SJCRH30 (cell line): ENCODE results near the gene PAH. TPM values are rescaled to one million over a fixed set of nuclear protein-coding genes. Genes with fewer than 3 reads are reported as not detected.

Experiments used
- DNase-seq, 2 experiments: peaks; one replicate each; pipeline ENCODE4 v3.0.0-alpha.2; 2015 to 2020
- H3K27ac ChIP-seq: fragments of 250-450 bp; sonication (Bioruptor Pico); 2 replicates; pipeline ENCODE4 v1.5.1; 2020; ENCODE audit warnings: mild to moderate bottlenecking, moderate library complexity
- H3K27me3 ChIP-seq: fragments of 250-450 bp; sonication (Bioruptor Pico); 2 replicates; pipeline ENCODE4 v1.5.1; 2020; ENCODE audit warnings: mild to moderate bottlenecking, moderate library complexity
- H3K36me3 ChIP-seq: fragments of 250-450 bp; sonication (Bioruptor Pico); 2 replicates; pipeline ENCODE4 v1.5.1; 2020; ENCODE audit warnings: mild to moderate bottlenecking, moderate library complexity
- H3K4me1 ChIP-seq: fragments of 250-450 bp; sonication (Bioruptor Pico); 2 replicates; pipeline ENCODE4 v1.5.1; 2020; ENCODE audit warnings: mild to moderate bottlenecking, moderate library complexity
- H3K4me3 ChIP-seq: fragments of 250-450 bp; sonication (Bioruptor Pico); 2 replicates; pipeline ENCODE4 v1.5.1; 2020; ENCODE audit warnings: mild to moderate bottlenecking, moderate library complexity
- H3K9me3 ChIP-seq: fragments of 250-450 bp; sonication (Bioruptor Pico); replicated peaks from 2 replicates; pipeline ENCODE4 v1.5.1; 2020; ENCODE audit warnings: mild to moderate bottlenecking, moderate library complexity
- total RNA-seq: library from RNA; depleted of rRNA; stranded (reverse); fragments of >200 nt; shearing (Covaris generic); gene quantifications from 2 replicates; pipeline ENCODE4 v1.2.3, GENCODE V29; 2014

The PAH gene
- total RNA-seq, 1 experiment from 2014 or later, result not detected

DNA sequence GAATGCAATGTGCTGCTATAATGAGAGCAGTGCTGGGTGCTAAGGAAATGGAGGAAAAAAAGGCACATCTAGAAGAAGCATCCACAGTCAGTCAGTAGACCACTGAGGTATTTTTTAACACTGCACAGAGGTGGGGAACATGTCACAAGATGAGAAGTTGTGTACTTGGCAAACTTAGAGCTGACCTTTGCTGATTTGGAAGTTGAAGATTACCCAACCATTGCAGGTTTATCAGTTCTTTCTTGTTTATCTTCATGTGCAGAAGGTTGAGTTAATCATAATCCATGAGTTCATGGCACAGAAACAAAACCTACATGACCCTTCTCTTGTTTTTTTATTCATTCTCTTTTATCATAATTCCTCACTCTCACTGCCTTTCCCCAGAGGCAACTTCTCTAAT is 3.2 kb upstream of the PAH start:
- Histone ChIP-seq H3K36me3 (no peaks in the 10 kb centered on the region), H3K4me1 (no peaks in the 10 kb centered on the region), H3K27ac (no peak overlapping the region), H3K9me3 (no peaks in the 10 kb centered on the region), H3K27me3 (no peaks in the 10 kb centered on the region), H3K4me3 (no peak overlapping the region)
- no peak for DNase-seq

DNA sequence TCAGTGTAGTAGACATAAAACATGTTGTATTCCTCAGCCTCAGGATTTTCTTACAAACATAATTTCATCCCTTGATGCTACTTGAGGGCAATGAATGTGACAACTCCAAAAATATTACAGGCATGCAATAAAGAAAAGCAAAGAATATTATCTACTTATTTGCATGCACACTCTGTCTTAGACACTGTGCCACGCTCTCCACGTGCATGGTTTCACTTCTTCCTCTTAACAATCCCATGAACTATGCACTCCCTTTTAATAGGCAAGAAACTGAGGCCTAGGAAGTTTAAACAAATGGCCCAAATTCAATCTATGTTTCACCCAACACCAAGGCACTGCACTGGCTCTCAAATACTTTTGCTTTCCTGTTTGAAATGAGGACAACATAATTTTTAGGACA is 1.8 kb upstream of the PAH start:
- DNase-seq, result no peak
- no peaks in the 10 kb centered on the region for H3K36me3 ChIP-seq
- H3K9me3 ChIP-seq, result no peaks in the 10 kb centered on the region
- H3K4me1 ChIP-seq, result no peaks in the 10 kb centered on the region
- no peak overlapping the region for H3K27ac ChIP-seq
- no peak overlapping the region for H3K4me3 ChIP-seq
- no peaks in the 10 kb centered on the region for H3K27me3 ChIP-seq

DNA sequence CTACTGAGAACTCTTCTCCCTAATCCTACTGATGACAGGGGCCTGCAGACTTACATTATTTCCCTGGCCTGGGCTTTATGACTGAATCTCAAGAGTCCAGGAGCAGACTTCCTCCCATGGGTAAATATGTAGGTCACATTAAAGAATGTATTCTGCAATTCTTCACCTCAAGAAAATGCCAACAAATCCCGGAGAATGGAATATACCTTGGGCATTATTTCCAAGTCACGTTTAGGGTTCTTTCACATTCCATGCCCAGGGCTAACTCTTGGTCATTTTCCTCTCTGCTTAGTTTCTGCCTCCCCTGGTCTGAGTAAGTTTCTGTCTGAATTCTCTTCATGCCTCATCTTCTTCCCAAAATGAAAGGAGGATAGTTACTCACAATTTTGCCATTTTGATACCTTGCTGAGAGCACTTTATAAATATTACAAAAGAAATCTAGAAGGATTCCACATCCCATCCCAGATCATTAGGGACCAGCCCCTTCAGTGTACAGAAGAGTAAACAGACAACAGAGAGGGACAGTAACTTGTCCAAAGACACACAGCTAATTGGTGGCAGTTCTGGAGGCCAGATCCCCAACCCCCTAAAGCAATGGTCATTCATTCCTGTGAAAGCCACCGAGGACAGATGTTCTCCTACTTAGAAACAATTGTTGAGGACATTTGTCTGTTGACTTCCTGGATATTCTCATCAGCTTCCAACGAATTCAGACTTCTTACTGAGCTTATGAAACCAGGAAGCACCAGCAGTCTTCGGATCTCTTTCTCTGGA is 605 bp downstream of the PAH start:
- Histone ChIP-seq H3K9me3 (no peaks in the 10 kb centered on the region), H3K4me1 (no peaks in the 10 kb centered on the region), H3K27me3 (no peaks in the 10 kb centered on the region), H3K4me3 (no peak overlapping the region), H3K36me3 (no peaks in the 10 kb centered on the region), H3K27ac (no peak overlapping the region)
- no peak for DNase-seq

DNA sequence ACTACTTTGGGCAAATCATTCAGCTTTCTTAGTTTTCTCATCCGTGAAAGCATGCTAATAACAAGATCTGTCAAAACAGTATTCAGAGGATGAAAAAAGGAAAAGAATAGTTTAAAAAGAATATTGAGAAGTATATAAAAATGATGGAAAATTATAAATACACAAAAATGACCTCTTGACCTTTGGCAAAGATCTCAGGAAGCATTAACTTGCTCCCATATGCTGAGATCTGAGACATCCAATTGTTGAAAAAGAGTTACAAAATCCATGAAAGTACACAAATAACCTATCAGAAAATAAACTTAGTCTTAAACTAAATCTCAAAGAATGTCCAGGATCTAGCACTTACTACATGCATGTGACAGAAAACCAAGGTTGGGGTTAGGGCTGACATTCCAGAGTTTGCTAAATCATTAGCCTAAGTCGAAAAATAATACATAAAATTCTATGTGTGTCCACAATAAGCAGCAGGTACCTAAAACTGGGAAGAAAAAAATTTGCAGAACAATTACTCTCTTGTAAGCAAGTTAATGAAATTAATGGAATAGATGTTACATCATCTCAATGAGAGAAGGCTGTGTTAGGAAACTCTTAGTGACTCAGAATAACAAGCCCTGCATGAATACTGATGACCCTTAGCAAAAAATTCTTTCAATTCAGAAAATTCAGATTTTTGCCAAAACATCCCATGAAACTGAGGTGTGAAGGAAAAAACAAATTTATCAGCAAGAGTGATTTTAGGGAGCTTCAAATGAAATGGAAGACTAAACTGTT is 3.4 kb downstream of the PAH start:
- Histone ChIP-seq H3K27me3 (no peaks in the 10 kb centered on the region), H3K9me3 (no peaks in the 10 kb centered on the region), H3K36me3 (no peaks in the 10 kb centered on the region), H3K4me1 (no peaks in the 10 kb centered on the region), H3K27ac (no peak overlapping the region), H3K4me3 (no peak overlapping the region)
- no peak for DNase-seq

DNA sequence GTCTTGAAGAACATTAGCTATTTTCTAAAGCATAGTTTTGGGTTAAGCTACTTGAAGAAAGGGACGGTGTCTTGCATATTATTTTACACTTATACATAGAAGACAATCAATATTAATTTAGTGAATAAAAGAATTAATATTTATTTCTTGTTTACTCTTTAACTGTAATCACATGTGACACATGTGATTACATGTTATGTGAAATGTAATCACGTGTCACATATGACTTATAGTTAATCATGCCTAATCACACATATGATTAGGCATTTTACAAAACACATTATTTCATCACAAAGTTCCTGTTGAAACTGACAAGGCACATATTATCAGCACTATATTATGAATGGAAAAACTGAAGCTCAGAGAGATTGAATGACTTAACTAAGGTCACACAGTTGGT is 4.8 kb downstream of the PAH start:
- Histone ChIP-seq H3K9me3 (no peaks in the 10 kb centered on the region), H3K36me3 (no peaks in the 10 kb centered on the region), H3K27ac (no peak overlapping the region), H3K4me3 (no peak overlapping the region), H3K4me1 (no peaks in the 10 kb centered on the region), H3K27me3 (no peaks in the 10 kb centered on the region)
- no peak for DNase-seq

DNA sequence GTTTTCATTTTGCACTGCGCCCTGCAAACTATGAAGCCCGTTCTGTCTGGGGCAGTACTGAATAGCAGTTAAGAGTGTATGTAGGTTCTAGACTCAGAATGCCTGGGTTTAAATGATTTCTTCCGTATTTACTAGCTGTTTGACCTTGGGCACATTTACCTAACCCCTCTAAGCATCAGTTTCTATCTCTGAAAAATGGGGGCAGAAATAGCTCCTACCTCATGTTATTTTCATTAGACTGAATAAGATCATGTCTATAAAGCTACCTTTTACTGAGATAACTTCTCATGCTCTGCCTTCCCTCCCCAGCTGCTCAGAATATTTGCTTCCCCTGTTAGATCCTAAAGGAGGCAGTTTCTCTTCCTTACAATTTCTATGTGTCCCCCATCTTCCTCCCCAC is 5.7 kb downstream of the PAH start:
- H3K9me3 ChIP-seq, result no peaks in the 10 kb centered on the region
- no peaks in the 10 kb centered on the region for H3K27me3 ChIP-seq
- no peak for DNase-seq
- H3K4me3 ChIP-seq, result no peak overlapping the region
- no peaks in the 10 kb centered on the region for H3K4me1 ChIP-seq
- no peak overlapping the region for H3K27ac ChIP-seq
- H3K36me3 ChIP-seq, result no peaks in the 10 kb centered on the region

DNA sequence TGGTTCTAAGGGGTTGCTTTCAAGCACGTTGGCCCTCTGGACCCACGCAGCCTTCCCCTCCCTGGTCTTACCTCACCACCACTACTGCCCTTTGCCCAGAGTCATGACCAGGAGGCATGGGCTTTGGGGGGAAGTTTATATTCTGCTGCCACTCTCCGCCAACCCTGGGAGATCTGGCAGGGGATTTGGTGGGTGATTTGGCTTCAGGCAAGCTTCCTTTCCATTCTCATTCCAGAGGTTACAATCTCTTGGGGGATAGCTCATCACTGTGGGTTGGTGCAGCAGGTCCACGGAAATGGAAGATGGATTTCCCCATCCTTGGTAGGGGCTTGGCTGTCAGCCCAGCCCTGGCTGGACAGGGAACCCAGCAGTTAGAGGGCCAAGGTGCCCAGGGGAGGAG is 6.3 kb downstream of the PAH start:
- DNase-seq, result no peak
- no peak overlapping the region for H3K4me3 ChIP-seq
- H3K4me1 ChIP-seq, result no peaks in the 10 kb centered on the region
- H3K27me3 ChIP-seq, result no peaks in the 10 kb centered on the region
- no peaks in the 10 kb centered on the region for H3K36me3 ChIP-seq
- no peaks in the 10 kb centered on the region for H3K9me3 ChIP-seq
- no peak overlapping the region for H3K27ac ChIP-seq

DNA sequence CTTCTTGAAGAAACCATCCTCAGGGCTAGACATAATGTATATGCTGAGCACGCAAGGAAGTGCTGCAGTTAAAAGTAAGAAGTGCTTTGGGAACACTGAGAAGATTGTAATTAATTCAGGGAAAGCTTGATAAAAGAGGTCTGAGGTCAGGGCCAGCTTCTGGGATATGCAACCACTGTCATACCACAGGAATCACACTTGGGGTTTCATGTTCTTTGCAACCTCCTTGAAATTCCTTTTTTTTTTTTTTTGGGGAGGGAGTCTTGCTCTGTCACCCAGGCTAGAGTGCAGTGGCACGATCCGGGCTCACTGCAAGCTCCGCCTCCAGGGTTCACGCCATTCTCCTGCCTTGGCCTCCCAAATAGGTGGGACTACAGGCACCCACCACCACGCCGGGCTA is 6.9 kb downstream of the PAH start:
- Histone ChIP-seq H3K36me3 (no peaks in the 10 kb centered on the region), H3K9me3 (no peaks in the 10 kb centered on the region), H3K27ac (no peak overlapping the region), H3K4me1 (no peaks in the 10 kb centered on the region), H3K27me3 (no peaks in the 10 kb centered on the region), H3K4me3 (no peak overlapping the region)
- DNase-seq, result no peak

DNA sequence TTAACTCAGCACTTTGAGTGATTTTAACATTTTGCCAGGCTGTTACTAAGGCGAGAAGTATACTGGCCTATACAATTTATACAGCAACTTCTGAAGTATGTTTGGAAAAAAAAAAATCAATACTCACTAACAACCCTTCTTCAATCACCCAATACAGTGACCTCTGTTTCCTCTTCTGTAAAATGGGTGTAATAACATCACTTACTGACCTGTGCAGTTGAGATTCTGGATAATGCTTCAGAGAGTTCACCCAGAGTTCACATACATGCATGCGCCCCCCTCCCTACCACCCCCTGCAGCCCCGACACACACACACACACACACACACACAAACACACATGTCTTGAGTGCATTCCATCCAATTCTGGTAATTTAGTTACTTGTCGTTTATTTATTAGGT is 9.1 kb downstream of the PAH start:
- H3K36me3 ChIP-seq, result no peaks in the 10 kb centered on the region
- no peaks in the 10 kb centered on the region for H3K4me1 ChIP-seq
- no peaks in the 10 kb centered on the region for H3K9me3 ChIP-seq
- no peak overlapping the region for H3K4me3 ChIP-seq
- no peak for DNase-seq
- H3K27ac ChIP-seq, result no peak overlapping the region
- no peaks in the 10 kb centered on the region for H3K27me3 ChIP-seq

DNA sequence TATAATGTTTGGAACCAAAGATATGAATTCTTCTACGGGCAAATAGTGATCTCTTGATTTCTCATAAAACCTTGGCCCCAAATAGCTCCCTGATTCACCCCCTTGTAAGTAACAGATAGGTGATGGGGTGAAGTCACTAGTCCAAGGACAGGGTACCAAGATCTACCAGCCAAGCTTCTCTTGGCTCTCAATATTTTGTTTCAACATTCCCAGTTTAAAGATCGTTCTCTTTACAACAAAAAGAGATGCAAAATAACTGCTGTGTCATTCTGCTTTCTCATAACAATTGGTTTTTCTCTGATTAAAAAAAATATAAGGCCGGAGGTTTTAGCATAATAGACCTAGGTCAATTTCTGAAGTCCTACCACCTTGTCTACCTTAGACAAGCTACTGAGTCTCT is 11.8 kb downstream of the PAH start:
- Histone ChIP-seq H3K27ac (no peak overlapping the region), H3K4me1 (no peaks in the 10 kb centered on the region), H3K27me3 (no peaks in the 10 kb centered on the region), H3K4me3 (no peak overlapping the region), H3K9me3 (no peaks in the 10 kb centered on the region), H3K36me3 (no peaks in the 10 kb centered on the region)
- DNase-seq, result no peak

DNA sequence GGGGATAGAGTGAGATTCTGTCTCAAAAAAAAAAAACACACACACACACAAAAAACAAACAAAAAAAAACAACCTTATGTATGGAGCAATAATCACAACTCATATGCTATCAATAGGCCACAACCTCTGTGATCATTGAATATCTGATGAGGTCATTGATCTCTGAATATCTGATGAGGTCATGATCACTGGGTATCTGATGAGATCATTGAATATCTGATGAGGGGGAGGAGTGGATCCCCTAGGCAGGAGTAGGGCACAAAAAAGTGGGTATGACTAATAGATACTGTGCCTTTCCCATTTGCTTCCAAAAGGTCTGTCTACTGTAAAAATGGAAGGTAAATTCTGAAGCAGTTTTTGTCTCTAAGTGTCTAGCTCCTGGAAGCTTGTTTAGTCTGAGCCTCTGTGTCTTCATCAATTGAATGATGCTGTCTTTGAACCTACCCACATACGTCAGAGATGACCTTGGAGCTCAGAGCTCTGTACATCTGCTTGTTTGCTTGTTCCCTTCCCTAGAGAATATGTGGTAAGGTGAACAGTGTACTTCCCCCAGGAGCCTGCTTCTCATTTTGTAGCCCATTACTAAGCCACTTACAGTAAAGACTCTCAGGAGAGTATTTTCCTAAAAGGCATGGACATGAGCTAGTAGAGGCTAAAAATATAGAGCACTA is 13.6 kb downstream of the PAH start:
- Histone ChIP-seq H3K27ac (no peak overlapping the region), H3K9me3 (no peaks in the 10 kb centered on the region), H3K27me3 (no peaks in the 10 kb centered on the region), H3K4me3 (no peak overlapping the region), H3K36me3 (no peaks in the 10 kb centered on the region), H3K4me1 (no peaks in the 10 kb centered on the region)
- DNase-seq, result no peak

DNA sequence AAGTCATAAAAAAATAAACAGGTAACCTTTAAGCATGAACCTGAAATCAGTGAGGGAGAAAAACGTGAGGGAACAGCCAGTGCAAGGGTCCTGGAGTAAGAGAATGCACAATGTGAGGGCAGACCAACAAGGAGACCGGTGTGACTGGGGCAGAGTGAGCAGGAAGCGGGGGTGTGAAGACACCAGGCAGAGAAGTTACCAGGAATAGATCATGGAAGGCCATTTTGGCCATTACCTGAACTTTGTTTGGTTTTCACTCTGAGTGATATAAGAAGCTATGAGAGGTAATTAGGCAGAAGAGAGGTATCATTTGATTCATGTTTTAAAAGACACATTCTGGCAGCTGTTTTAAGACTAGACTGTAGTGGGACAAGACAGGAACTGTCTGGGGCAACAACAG is 15.0 kb downstream of the PAH start:
- no peaks in the 10 kb centered on the region for H3K36me3 ChIP-seq
- no peak overlapping the region for H3K4me3 ChIP-seq
- no peak for DNase-seq
- H3K27ac ChIP-seq, result no peak overlapping the region
- no peaks in the 10 kb centered on the region for H3K9me3 ChIP-seq
- no peaks in the 10 kb centered on the region for H3K27me3 ChIP-seq
- no peaks in the 10 kb centered on the region for H3K4me1 ChIP-seq

DNA sequence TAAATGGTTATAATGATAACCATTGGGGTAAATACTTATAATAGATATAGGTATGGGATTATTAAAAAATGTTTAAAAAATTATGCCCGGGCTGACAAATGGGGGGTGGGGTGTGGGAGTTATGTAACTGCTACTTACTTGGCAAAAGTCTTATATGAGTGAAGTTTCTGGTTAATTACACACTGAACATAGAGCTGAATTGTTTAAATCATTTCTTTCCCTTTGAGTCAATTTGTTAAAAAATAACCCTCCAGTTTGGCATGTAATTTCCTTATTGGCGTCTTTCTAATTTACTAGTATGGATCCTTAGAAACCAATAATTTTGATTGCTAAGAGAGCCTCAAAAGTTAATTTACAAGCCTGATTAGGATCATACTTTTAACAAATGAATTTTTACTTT is 16.7 kb downstream of the PAH start:
- H3K27me3 ChIP-seq, result no peaks in the 10 kb centered on the region
- H3K36me3 ChIP-seq, result no peaks in the 10 kb centered on the region
- H3K9me3 ChIP-seq, result no peaks in the 10 kb centered on the region
- H3K4me1 ChIP-seq, result no peaks in the 10 kb centered on the region
- DNase-seq, result no peak
- H3K27ac ChIP-seq, result no peak overlapping the region
- H3K4me3 ChIP-seq, result no peak overlapping the region

DNA sequence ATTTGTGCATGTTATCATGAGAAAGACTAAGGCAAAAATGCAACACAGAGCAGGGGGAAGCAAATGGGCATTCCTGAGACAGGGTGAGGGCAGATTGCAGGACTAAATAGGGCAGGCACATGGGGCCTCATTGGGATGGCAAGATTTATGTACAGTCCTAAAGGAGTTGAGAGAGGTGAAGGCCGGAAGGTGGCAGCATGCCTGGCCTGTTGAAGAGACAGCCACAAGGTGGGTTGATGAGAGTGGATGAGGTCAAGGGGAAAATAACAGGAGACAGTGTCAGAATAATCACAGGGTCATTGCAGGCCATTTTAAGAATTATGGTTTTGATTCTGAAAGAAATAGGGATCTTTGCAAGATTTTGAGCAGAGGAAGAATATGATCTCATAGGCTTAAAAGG is 21.0 kb downstream of the PAH start:
- no peak for DNase-seq
- H3K36me3 ChIP-seq, result no peaks in the 10 kb centered on the region
- no peaks in the 10 kb centered on the region for H3K4me1 ChIP-seq
- no peak overlapping the region for H3K4me3 ChIP-seq
- H3K9me3 ChIP-seq, result no peaks in the 10 kb centered on the region
- no peaks in the 10 kb centered on the region for H3K27me3 ChIP-seq
- no peak overlapping the region for H3K27ac ChIP-seq

DNA sequence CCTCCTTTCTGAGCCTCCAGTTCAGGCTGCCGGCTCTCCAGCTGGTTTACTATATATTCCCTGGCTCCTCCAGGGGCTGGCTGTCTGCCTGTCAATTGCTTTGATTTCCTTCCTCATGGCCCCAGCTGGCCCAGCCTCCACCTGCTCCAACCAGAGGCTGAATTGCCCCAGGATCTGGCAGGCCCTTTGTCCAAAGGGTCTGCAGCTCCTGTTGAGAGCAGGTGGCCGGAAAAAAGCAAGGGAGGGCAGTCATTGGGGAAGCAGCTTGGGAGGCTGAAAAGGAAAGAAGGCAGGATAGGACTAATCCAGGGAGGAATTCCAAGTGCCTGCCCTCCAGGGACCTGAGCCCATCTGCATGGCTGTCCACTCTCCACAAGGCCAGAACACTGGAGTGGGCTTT is 25.3 kb downstream of the PAH start:
- Histone ChIP-seq H3K27me3 (no peaks in the 10 kb centered on the region), H3K9me3 (no peaks in the 10 kb centered on the region), H3K36me3 (no peaks in the 10 kb centered on the region), H3K27ac (no peak overlapping the region), H3K4me3 (no peak overlapping the region), H3K4me1 (no peaks in the 10 kb centered on the region)
- peak in 1 of 2 experiments; percentile 22 for DNase-seq
